Heart right ventricle (tissue), 16 donors: ENCODE data around the gene BICDL1. TPM values are rescaled to one million over a fixed set of nuclear protein-coding genes. Genes with fewer than 3 reads are reported as not detected.

Source experiments
- ATAC-seq, 8 donors: fragments of 200-7000 bp; cut with Tn5 transposase; one replicate each; pipeline ENCODE4 v1.9.1; 2020; ENCODE audit warnings: mild to moderate bottlenecking in 8 of 8, moderate library complexity in 8 of 8, moderate number of reproducible peaks in 1 of 8
- DNase-seq, 2 donors: peaks; one replicate each; pipeline ENCODE4 v3.0.0-alpha.2; 2020
- H3K27ac ChIP-seq, 10 donors: fragments of 200-600 bp; sonication (generic) in 2 of 10; one replicate each; pipeline versions ENCODE4 v1.5.0 to v1.8.0; 2020 to 2022; ENCODE audit warnings: mild to moderate bottlenecking in 3 of 10
- H3K27me3 ChIP-seq, 7 donors: fragments of 200-600 bp; one replicate each; pipeline ENCODE4 v1.8.0; 2021 to 2022; ENCODE audit warnings: mild to moderate bottlenecking in 2 of 7
- H3K36me3 ChIP-seq, 9 donors: fragments of 200-600 bp; sonication (generic) in 1 of 9; one replicate each; pipeline versions ENCODE4 v1.5.0 to v1.8.0; 2020 to 2022; ENCODE audit warnings: mild to moderate bottlenecking in 2 of 9
- H3K4me1 ChIP-seq, 9 donors: fragments of 200-600 bp; sonication (generic) in 1 of 9; one replicate each; pipeline versions ENCODE4 v1.5.0 to v1.8.0; 2020 to 2022; ENCODE audit warnings: mild to moderate bottlenecking in 4 of 9
- H3K4me3 ChIP-seq, 10 donors: fragments of 200-600 bp; sonication (generic) in 2 of 10; one replicate each; pipeline versions ENCODE4 v1.5.0 to v1.8.0; 2020 to 2022; ENCODE audit warnings: mild to moderate bottlenecking in 7 of 10, moderate library complexity in 2 of 10
- H3K9me3 ChIP-seq, 11 donors: fragments of 200-600 bp in 10 of 11; sonication (generic) in 2 of 11; one replicate each; pipeline versions ENCODE4 v1.5.0 to v1.8.0; 2013 to 2022; ENCODE audit warnings: mild to moderate bottlenecking in 2 of 11, control low read depth in 1 of 11, moderate library complexity in 1 of 11
- CTCF ChIP-seq, 9 donors: fragments of 200-600 bp; sonication (generic) in 2 of 9; IDR thresholded peaks; one replicate each; pipeline versions ENCODE4 v1.5.0 to v1.8.0; 2021 to 2022; ENCODE audit warnings: antibody characterized with exemption in 9 of 9, mild to moderate bottlenecking in 5 of 9, moderate library complexity in 1 of 9
- WGBS, 2 donors: extraction: QIAGEN DNeasy Blood & Tissue Kit; methylation state at CpG; one replicate each; pipeline ENCODE4 v1.1.7; 2013; ENCODE audit warnings: inconsistent platforms in 1 of 2; 5-methylcytosine and 5-hydroxymethylcytosine counted together
- intact Hi-C, 10 donors: fragments of 100-400 bp; cut with DNase I; formaldehyde crosslinking; loops; one replicate each; pipeline versions ENCODE4 v1.11.1 to v1.14.2; 2022
- polyA plus RNA-seq, 2 donors: library from polyadenylated mRNA; stranded (reverse); fragments of 200-250 nt; gene quantifications; one replicate each; pipeline ENCODE4 v1.2.3, GENCODE V29; 2013
- total RNA-seq, 10 donors: library from RNA; stranded (reverse); fragmentation: NEBNext Ultra II Directional in 3 of 10; extraction: Animal tissue kit (Norgen Biotek cat#: 25700) in 3 of 10; gene quantifications; one replicate each; pipeline versions ENCODE4 v1.2.1 to v1.2.4, GENCODE V29; 2021 to 2023
- donor health status: Arrhythmogenic right ventricular cardiomyopathy.
- donor health status: ischemic (EF 13 %, LVEDD 7.1; RV severe dilation, severe dysfunction).
- donor health status: healthy with polysubstance abuse.
- donor health status: DM: no; HTN: yes; CAD: no.
- donor health status: DM: no; HTN: no; CAD: no.
- donor health status: ischemic (EF 25% LVEDD 6.9; RV normal size, moderate dysfunction).
- donor health status: ischemic (EF 25% LVEDD 5.7; RV mildly dilated, moderate dysfunction).
- donor health status: healthy.
- donor health status: DM: yes; HTN: yes; CAD: no.
- donor health status: Ischemic cardiomyopathy.
- donor health status: ischemic (EF 35%, LVEDD 5.7; RV mildly dilated, moderate dysfunction).
- donor health status: nonischemic (EF 11% LVEDD 7.7; RV severe dilation, severe dysfunction).
- donor health status: DM: yes; HTN: yes; CAD: no.
- donor health status: PGD.
- donor health status: ischemic (EF 29% LVEDD 5.4; RV normal size, mild dysfunction).
- donor health status: nonischemic (EF 23%, LVEDD 6.1; RV moderate dilation, normal function).

BICDL1 gene
- total and polyA plus RNA-seq, 12 donors: 0.10 to 1.5 (median 0.34) TPM; not detected in 2

GRCh38 chr12:120140603-120141002 is 151.6 kb downstream of the BICDL1 start:
- WGBS, 2 donors: 91 to 93% methylated on average over 9 of the region's 9 CpGs
- H3K27me3 ChIP-seq: no peaks in the 10 kb centered on the region
- H3K4me3 ChIP-seq: no peak overlapping the region
- H3K9me3 ChIP-seq: no peaks in the 10 kb centered on the region
- TF ChIP-seq CTCF (IDR thresholded peaks at IDR 0.05): no peak
- ATAC-seq (no peak), DNase-seq (no peak)
- H3K4me1 ChIP-seq: no peaks in the 10 kb centered on the region
- no peak overlapping the region for H3K27ac ChIP-seq
- H3K36me3 ChIP-seq: peaks cover 7 to 100% (median 99%) of the 10 kb centered on the region in 9 donors
- intact Hi-C loops: no loop called here

GRCh38 chr12:120141336-120141735 is 152.3 kb downstream of the BICDL1 start:
- intact Hi-C loops: no loop called here
- H3K27me3 ChIP-seq: no peaks in the 10 kb centered on the region

GRCh38 chr12:120142231-120142877 is 153.3 kb downstream of the BICDL1 start:
- H3K27me3 ChIP-seq: no peaks in the 10 kb centered on the region
- no peaks in the 10 kb centered on the region for H3K9me3 ChIP-seq
- WGBS, 2 donors: 95 to 98% methylated on average over 14 of the region's 14 CpGs
- DNase-seq (no peak), ATAC-seq (no peak)
- intact Hi-C loops: no loop called here
- TF ChIP-seq CTCF (IDR thresholded peaks at IDR 0.05): no peak
- H3K36me3 ChIP-seq: peaks cover under 1 to 100% (median 98%) of the 10 kb centered on the region in 9 donors
- no peaks in the 10 kb centered on the region for H3K4me1 ChIP-seq
- no peak overlapping the region for H3K27ac ChIP-seq
- no peak overlapping the region for H3K4me3 ChIP-seq

More at GRCh38 chr12:120141336-120141735, 152.3 kb downstream of the BICDL1 start:
- ATAC-seq (no peak), DNase-seq (no peak)
- Histone ChIP-seq H3K4me1 (no peaks in the 10 kb centered on the region), H3K4me3 (no peak overlapping the region), H3K9me3 (no peaks in the 10 kb centered on the region), H3K27ac (no peak overlapping the region), H3K36me3 (peaks cover 7 to 100% (median 99%) of the 10 kb centered on the region in 9 donors)
- 94 to 98% methylated on average over 6 of the region's 6 CpGs for WGBS, 2 donors
- TF ChIP-seq CTCF (IDR thresholded peaks at IDR 0.05): no peak

Other genes starting within 250 kb of the BICDL1 start
- gene CIT, start 111.9 kb upstream of the BICDL1 start, total RNA-seq: 1 to 10 TPM in 5 of 10 donors, under 1 TPM in 5; 0.35 to 7.0 (median 0.98) TPM
- gene CIT, start 111.9 kb upstream of the BICDL1 start, polyA plus RNA-seq: under 1 TPM; 0.20 to 0.95 TPM
- gene RAB35, start 127.5 kb downstream of the BICDL1 start, total RNA-seq: 10 to 100 TPM; 15.4 to 33.6 (median 24.3) TPM
- gene RAB35, start 127.5 kb downstream of the BICDL1 start, polyA plus RNA-seq: 10 to 100 TPM; 13.3 to 24.1 TPM
- gene GCN1, start 205.5 kb downstream of the BICDL1 start, total RNA-seq: 10 to 100 TPM; 30.4 to 41.3 (median 35.0) TPM
- 10 to 100 TPM in 1 of 2 donors, 1 to 10 TPM in 1; 9.7 to 17.2 TPM for gene GCN1, start 205.5 kb downstream of the BICDL1 start, polyA plus RNA-seq
- 1,000 to 10,000 TPM in 1 of 10 donors, 100 to 1,000 TPM in 9; 578 to 1,255 (median 694) TPM for gene RPLP0, start 211.9 kb downstream of the BICDL1 start, total RNA-seq
- gene RPLP0, start 211.9 kb downstream of the BICDL1 start, polyA plus RNA-seq: 1,000 to 10,000 TPM in 1 of 2 donors, 100 to 1,000 TPM in 1; 852 to 3,129 TPM